Measurements from ENCODE around the gene KCNJ5.

Gene KCNJ5

GRCh38 chr11:128896356-128896755, 5.2 kb downstream of the KCNJ5 start:
- DNase-seq = no peak

- DNase-seq = no peak
These were observed 6.7 kb downstream of the KCNJ5 start for GRCh38 chr11:128897826-128898225.

- DNase-seq = no peak
These were observed 7.6 kb downstream of the KCNJ5 start for GRCh38 chr11:128898580-128899344.

GRCh38 chr11:128900468-128900867, 9.3 kb downstream of the KCNJ5 start:
- DNase-seq = no peak

GRCh38 chr11:128901653-128902514, 10.7 kb downstream of the KCNJ5 start:
- DNase-seq = no peak

GRCh38 chr11:128902515-128903066, 11.4 kb downstream of the KCNJ5 start:
- no peak for DNase-seq

- peak; percentile 80 to 91 (median 89) for DNase-seq
These were observed 12.3 kb downstream of the KCNJ5 start for GRCh38 chr11:128903248-128904061.

- no peak for DNase-seq
These were observed 13.1 kb downstream of the KCNJ5 start for GRCh38 chr11:128904303-128904655.

- peak; percentile 79 to 91 (median 88) for DNase-seq
These were observed 13.6 kb downstream of the KCNJ5 start for GRCh38 chr11:128904656-128905344.

- peak; percentile 78 to 92 (median 86) for DNase-seq
These were observed 14.4 kb downstream of the KCNJ5 start for GRCh38 chr11:128905345-128906184.

- peak; percentile 87 to 96 (median 92) for DNase-seq
These were observed 15.3 kb downstream of the KCNJ5 start for GRCh38 chr11:128906185-128907050.

- peak in 3 of 4 experiments; percentile 41 to 62 (median 53) for DNase-seq
These were observed 16.4 kb downstream of the KCNJ5 start for GRCh38 chr11:128907585-128907984.

- peak; percentile 85 to 93 (median 90) for DNase-seq
These were observed 17.5 kb downstream of the KCNJ5 start for GRCh38 chr11:128908391-128909246.

GRCh38 chr11:128909438-128910125, 18.4 kb downstream of the KCNJ5 start:
- no peak for DNase-seq

- DNase-seq = no peak
These were observed 19.4 kb downstream of the KCNJ5 start for GRCh38 chr11:128910576-128910975.

GRCh38 chr11:128911239-128911638, 20.1 kb downstream of the KCNJ5 start:
- no peak for DNase-seq

- no peak for DNase-seq
These were observed 20.5 kb downstream of the KCNJ5 start for GRCh38 chr11:128911701-128912100.

- no peak for DNase-seq
These were observed 22.6 kb downstream of the KCNJ5 start for GRCh38 chr11:128913806-128914205.

All from suppressor macrophage (primary cell).